ENCODE data around the gene BTD.
A peak's percentile ranks its signal among the peaks of the same experiment; 100 is the strongest.

The BTD gene, protein sequence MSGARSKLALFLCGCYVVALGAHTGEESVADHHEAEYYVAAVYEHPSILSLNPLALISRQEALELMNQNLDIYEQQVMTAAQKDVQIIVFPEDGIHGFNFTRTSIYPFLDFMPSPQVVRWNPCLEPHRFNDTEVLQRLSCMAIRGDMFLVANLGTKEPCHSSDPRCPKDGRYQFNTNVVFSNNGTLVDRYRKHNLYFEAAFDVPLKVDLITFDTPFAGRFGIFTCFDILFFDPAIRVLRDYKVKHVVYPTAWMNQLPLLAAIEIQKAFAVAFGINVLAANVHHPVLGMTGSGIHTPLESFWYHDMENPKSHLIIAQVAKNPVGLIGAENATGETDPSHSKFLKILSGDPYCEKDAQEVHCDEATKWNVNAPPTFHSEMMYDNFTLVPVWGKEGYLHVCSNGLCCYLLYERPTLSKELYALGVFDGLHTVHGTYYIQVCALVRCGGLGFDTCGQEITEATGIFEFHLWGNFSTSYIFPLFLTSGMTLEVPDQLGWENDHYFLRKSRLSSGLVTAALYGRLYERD

GRCh38 chr3:15601399-15602145 lies at the start of gene BTD, which contains the start of gene HACL1:
Gene BTD (plus strand): TSS chr3:15601745. CDS start chr3:15635440, 33,695 bp downstream.
Gene HACL1 (minus strand): TSS chr3:15601569. CDS start chr3:15601463, 106 bp downstream.
- peak; percentile 99 for DNase-seq (ENCODE audit: low spot score)

- no peak for DNase-seq (ENCODE audit: low spot score)
These were observed 49.6 kb upstream of the BTD start for GRCh38 chr3:15551902-15552301.

DNA sequence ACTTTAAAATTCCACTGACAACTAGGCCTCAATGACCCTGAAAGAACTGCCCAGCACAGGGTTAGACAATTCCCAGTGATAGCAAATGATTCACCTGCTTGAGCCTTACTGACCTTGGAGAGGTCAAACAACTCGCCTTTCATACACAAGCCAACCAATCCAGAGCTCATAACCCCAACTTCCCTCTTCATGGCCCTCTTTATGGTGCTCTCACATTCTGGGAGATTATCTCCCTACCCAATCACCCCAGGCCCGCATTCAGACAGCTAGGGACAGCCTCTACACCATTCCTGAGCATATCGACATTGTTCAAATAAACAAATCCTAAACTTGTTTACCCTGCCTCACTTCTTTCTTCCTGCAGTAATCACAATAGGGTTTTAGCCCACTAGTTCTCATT lies 47.8 kb upstream of the BTD start:
- DNase-seq (ENCODE audit: low spot score): no peak

DNA sequence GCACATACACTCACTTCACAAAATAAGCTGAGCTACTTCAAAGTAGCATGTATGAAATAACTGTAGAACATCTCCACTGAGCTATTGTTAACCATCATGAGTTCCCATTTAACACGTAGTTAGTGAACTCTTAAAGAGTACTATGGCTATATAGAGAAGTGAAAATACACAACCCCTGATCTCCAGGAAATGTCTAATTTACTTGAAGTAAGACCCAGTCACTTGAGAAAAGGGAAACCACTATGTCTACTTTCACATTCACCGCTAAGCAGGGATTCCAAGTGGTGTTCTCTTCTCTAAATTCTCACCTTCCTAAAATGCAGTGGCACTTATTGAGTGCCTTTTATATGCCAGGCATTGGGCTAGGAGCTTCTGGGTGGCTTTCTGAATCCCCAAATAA lies 45.0 kb upstream of the BTD start:
- DNase-seq (ENCODE audit: low spot score): peak; percentile 27

GRCh38 chr3:15557511-15557946 lies 44.0 kb upstream of the BTD start:
- DNase-seq (ENCODE audit: low spot score): peak; percentile 29

GRCh38 chr3:15558581-15558980 lies 43.0 kb upstream of the BTD start:
- no peak for DNase-seq (ENCODE audit: low spot score)

GRCh38 chr3:15562560-15562959 lies 39.0 kb upstream of the BTD start:
- DNase-seq (ENCODE audit: low spot score): no peak

DNA sequence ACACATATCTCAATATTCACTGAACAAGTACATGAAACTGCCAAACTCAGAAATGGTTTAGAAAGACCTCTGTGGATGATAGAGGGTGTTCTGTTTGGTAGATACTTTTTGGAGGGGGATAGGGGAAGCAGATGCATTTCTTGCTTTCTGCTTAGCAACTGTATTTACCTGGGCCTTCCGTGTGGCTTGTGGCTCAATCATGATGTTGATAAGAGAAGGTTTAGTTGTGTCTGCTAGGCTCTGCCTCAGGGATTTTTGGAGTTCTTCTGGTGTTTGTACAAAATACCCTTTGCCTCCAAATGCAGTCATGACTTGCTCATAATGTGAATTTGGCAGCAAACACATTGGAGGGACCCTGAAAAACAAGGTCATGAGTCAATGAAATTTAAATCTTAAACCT lies 38.4 kb upstream of the BTD start:
- DNase-seq (ENCODE audit: low spot score): no peak

- DNase-seq (ENCODE audit: low spot score): no peak
These were observed 29.4 kb upstream of the BTD start for GRCh38 chr3:15572138-15572537.

GRCh38 chr3:15575446-15575845 lies 26.1 kb upstream of the BTD start:
- no peak for DNase-seq (ENCODE audit: low spot score)

- no peak for DNase-seq (ENCODE audit: low spot score)
These were observed 25.1 kb upstream of the BTD start for GRCh38 chr3:15576475-15576874.

DNA sequence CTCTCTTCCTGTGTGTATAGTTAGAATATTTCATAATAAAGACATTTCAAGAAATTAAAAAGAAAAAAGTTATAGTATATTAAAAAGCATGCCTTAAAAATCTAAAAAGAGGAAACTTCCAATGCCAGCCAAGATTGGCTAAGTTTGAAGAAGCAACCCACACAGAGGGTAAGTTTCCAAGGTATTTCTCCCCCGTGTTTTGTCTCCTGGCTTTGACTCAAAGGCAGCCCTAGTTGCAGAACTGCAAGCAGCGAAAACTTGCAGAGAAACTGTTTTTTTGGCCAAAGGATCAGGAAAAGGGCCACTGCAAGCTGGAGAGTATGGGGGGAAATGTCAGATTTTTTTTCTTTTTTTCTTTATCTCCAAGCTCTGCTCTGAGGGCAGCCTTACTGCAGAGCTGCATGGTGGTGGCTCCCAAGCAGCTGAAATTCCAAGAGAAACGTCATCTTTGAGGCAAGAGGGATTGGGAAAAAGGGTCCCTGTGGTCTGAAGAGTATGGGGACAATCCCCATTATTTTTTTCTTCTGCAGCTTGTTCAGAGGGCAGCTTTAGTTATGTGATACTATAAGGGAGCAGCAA lies 23.2 kb upstream of the BTD start:
- DNase-seq (ENCODE audit: low spot score): peak; percentile 63

DNA sequence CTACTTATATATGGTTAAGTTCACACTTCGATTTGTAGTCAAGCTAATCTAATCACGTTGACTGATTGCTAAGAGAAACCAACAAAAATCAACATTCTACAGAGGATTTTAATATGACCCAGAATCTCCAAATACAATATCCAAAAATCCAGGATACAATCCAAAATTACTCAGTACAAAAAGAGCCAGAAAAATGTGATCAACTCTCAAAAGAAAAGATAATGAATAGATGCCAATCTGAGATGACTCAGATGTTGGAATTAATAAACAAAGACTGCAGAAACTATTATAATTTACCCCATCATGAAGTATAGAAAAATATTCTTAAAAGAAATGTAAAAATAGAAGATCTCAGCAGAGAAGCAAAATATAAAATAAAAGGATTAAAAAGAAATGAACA lies 22.5 kb upstream of the BTD start:
- no peak for DNase-seq (ENCODE audit: low spot score)

GRCh38 chr3:15581471-15582394 lies 19.8 kb upstream of the BTD start:
- DNase-seq (ENCODE audit: low spot score): no peak

- peak; percentile 12 for DNase-seq (ENCODE audit: low spot score)
These were observed 16.3 kb upstream of the BTD start for GRCh38 chr3:15585111-15585845.

GRCh38 chr3:15591242-15591641 lies 10.3 kb upstream of the BTD start:
- DNase-seq (ENCODE audit: low spot score): no peak

DNA sequence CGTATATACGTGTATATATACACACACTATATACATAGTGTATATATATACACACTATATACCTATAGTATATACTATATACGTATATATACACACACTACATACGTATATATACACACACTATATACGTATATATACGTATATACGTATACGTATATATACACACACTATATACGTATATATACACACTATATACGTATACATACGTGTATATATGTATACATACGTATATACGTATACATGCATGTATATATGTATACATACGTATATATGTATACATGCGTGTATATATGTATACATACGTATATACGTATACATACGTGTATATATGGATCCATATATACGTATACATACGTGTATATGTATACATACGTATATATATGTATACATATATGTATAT lies 9.6 kb upstream of the BTD start:
- DNase-seq (ENCODE audit: low spot score): no peak

DNA sequence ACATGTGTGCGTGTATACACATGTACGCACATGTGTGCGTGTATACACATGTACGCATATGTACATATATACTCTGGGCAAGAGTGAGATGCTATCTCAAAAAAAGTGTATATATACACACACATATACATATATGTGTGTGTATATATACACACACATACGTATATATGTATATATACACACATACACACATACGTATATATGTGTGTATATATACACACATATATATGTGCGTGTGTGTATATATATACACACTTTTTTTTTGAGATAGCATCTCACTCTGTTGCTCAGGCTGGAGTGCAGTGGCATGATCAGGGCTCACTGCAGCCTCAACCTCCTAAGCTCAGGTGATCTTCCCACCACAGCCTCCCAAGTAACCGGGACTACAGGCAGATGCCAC lies 8.6 kb upstream of the BTD start:
- no peak for DNase-seq (ENCODE audit: low spot score)

- DNase-seq (ENCODE audit: low spot score): no peak
These were observed 5.6 kb upstream of the BTD start for GRCh38 chr3:15595955-15596354.

DNA sequence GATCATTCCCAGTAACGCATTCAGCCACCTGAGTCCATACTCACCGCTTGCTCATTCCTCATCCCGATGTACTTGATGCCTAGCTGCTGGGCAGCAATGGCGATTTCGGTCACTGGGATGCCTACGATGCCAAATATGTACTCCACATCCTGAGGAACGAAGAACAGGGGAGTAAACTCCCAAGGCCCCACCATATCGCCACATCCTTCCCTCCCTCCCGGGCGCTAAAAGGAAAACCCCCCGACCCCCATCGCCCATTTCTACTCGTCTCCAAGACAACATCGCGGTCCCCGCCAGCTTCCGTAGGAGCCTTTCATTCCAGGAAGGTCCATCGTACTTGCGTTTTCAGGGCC lies 523 bp upstream of the BTD start:
- DNase-seq (ENCODE audit: low spot score): no peak

- DNase-seq (ENCODE audit: low spot score): no peak
These were observed 596 bp downstream of the BTD start for GRCh38 chr3:15602146-15602536.
